Measurements from ENCODE around the gene ICAM5.

The ICAM5 gene

DNA sequence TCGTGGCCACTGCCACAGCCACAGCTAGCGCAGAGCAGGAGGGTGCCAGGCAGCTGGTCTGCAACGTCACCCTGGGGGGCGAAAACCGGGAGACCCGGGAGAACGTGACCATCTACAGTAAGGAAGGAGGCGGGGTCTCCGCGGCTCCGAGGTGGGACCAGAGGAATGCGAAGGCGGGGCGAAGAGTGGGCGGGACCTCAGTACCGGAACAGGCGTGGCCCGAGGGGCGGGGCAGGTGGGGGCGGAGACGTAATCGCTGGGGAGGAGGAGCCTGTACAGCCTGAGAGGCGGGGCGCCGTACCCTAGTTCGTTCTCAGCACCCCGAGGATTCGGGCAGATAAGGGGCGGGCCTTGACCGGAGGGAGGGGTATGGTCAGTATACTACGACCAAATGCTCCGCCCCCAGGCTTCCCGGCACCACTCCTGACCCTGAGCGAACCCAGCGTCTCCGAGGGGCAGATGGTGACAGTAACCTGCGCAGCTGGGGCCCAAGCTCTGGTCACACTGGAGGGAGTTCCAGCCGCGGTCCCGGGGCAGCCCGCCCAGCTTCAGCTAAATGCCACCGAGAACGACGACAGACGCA, 2.5 kb downstream of the ICAM5 start:
- peak; percentile 91 for DNase-seq (ENCODE audit: low spot score)

DNA sequence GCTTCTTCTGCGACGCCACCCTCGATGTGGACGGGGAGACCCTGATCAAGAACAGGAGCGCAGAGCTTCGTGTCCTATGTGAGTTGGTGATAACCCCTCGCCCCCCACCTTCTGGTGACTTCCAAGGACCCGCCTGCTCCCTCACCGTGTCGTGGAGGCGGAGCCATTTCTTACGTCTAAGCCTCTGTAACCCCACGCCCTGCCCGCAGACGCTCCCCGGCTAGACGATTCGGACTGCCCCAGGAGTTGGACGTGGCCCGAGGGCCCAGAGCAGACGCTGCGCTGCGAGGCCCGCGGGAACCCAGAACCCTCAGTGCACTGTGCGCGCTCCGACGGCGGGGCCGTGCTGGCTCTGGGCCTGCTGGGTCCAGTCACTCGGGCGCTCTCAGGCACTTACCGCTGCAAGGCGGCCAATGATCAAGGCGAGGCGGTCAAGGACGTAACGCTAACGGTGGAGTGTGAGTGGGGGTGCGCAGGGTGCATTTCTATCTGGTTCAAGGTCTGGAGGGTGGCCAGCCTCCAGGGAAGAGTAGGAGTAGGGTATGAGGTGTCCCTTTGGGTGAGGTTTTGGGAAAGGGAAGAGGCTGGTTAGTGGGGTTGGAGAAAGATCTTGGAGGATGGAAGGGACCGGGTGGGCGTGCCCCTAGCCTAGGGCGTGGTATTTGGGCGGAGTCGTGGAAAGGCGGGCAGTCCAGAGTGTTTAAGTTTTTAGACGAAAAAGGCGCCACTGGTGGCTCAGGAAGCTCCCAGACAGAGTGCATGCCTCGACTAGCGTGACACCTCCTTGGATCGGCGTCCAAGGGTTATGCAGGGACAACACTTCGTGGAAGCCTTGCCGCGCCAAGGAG, 3.3 kb downstream of the ICAM5 start:
- DNase-seq (ENCODE audit: low spot score): no peak

DNA sequence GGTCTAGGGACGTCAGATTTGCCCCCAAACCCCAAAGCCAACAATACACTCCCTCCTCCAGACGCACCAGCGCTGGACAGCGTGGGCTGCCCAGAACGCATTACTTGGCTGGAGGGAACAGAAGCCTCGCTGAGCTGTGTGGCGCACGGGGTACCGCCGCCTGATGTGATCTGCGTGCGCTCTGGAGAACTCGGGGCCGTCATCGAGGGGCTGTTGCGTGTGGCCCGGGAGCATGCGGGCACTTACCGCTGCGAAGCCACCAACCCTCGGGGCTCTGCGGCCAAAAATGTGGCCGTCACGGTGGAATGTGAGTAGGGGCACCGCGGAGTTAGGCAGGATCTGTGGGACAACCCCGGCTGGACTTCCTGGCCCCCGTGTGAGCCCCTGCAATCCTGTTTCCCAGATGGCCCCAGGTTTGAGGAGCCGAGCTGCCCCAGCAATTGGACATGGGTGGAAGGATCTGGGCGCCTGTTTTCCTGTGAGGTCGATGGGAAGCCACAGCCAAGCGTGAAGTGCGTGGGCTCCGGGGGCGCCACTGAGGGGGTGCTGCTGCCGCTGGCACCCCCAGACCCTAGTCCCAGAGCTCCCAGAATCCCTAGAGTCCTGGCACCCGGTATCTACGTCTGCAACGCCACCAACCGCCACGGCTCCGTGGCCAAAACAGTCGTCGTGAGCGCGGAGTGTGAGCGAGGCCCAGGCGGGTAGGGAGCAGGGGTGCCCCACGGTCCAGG, 4.0 kb downstream of the ICAM5 start:
- no peak for DNase-seq (ENCODE audit: low spot score)

DNA sequence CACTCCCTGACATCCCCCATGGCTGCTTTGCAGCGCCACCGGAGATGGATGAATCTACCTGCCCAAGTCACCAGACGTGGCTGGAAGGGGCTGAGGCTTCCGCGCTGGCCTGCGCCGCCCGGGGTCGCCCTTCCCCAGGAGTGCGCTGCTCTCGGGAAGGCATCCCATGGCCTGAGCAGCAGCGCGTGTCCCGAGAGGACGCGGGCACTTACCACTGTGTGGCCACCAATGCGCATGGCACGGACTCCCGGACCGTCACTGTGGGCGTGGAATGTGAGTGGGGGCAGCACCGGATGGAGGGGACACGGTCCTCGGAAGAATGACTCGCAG, 4.6 kb downstream of the ICAM5 start:
- DNase-seq (ENCODE audit: low spot score): no peak

GRCh38 chr19:10295305-10295846, 5.6 kb downstream of the ICAM5 start:
- DNase-seq (ENCODE audit: low spot score): no peak

- no peak for DNase-seq (ENCODE audit: low spot score)
These were observed 6.3 kb downstream of the ICAM5 start for GRCh38 chr19:10295847-10296591.

GRCh38 chr19:10299545-10300458, 10.1 kb downstream of the ICAM5 start:
- no peak for DNase-seq (ENCODE audit: low spot score)

DNA sequence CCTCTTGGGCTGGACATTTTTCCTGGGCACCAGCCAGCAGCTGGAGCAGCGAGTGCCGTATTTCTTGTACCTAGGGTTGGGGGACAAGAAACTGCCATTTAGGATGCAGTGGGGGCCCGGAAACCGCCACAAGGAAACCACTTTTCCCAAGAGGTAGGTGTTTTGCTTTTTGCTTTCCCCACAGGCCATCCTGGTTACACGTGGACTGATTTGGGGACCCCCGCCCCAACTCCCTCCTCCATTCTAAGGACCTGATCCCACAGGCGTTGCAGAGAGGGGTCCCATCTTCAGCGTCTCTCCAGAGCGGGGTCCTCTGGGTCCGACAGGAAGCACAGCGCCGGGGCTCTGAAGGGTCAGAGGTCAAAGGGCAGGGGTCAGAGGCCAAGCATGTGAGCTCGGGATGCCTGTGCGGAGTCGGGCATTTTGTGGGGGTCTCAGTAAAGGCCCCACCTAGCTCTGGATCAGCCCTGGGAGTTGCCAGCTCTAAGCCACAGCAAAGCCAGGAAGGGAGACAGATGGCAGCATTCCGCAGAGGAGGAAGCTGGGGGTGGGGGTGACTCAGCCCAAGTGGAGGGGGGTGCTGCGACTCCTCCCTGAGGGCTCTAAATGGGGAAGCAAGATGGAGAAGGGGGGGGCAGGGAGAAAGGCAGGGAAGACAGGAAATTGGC, 15.5 kb downstream of the ICAM5 start:
- DNase-seq (ENCODE audit: low spot score): peak; percentile 83

- no peak for DNase-seq (ENCODE audit: low spot score)
These were observed 16.6 kb downstream of the ICAM5 start for GRCh38 chr19:10306327-10306726.

DNA sequence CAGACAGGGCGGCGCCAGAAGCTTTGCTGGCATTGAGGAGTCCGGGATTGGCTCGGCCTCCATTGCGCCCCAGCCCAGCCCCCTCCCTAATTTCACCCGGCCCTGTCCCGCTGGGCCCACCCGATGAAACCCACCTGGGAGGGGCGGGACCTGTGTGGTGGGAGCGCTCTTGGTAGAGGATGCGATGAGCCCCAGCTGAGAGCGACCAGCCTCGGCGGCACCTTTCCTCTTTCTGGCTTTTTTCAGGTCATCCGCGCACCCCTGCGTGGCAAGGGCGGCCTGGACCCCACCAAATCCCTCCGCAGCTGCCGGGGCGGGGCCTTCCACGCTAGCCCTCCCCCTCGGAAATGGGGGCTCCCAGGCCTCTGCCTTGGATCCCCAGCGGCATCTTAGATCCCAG, 19.7 kb downstream of the ICAM5 start, which contains the start of gene ZGLP1:
TSS of gene ZGLP1 (minus strand) at position 393 of the 400 bp plus-strand sequence.
- DNase-seq (ENCODE audit: low spot score): no peak

GRCh38 chr19:10315335-10316214, 25.8 kb downstream of the ICAM5 start, which contains the start of gene FDX2:
Gene FDX2, minus strand, starts transcription at chr19:10316015. Its CDS starts 19 bp downstream, at chr19:10315996.
- DNase-seq (ENCODE audit: low spot score): peak; percentile 96

- DNase-seq (ENCODE audit: low spot score): no peak
These were observed 26.7 kb downstream of the ICAM5 start for GRCh38 chr19:10316229-10317044.

DNA sequence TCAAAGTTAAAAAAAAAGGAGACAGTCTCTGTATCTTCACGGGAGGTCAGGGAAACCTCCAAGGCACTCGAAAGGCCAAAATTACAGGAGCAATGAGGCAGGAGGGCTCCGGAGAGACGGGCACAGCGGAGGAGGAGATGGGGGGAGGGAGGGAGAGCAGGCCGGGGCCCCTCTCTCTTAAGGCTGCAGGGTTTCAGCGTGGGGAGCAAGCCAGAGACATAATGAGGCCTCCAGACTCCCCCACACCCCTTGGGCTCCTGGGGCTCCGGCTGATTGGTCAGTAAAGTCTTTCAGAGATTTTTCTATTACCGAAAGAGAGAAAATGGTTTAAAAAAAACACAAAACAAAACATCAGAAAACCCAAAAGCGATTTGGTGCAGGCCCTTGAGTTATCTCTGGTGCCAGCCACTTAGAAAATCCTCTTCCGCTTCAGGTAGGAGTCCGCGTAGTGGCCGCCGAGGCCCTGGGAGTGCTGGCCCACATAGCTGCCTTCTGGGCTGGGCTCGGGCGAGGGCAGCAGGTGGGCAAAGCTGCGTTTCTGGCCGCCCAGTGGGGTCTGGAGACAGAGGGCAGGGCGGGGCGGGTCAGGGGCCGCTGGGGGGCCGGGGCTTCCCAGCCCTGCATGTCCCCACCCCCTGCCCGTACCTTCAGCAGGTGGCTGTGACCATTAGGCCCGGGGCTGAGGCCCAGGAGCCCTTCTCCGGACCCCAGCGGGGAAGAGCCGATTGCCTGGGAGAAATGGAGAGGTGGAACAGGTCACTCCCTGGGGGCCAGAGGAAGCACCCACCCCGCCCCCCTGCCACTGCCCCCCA, 27.5 kb downstream of the ICAM5 start:
- no peak for DNase-seq (ENCODE audit: low spot score)

DNA sequence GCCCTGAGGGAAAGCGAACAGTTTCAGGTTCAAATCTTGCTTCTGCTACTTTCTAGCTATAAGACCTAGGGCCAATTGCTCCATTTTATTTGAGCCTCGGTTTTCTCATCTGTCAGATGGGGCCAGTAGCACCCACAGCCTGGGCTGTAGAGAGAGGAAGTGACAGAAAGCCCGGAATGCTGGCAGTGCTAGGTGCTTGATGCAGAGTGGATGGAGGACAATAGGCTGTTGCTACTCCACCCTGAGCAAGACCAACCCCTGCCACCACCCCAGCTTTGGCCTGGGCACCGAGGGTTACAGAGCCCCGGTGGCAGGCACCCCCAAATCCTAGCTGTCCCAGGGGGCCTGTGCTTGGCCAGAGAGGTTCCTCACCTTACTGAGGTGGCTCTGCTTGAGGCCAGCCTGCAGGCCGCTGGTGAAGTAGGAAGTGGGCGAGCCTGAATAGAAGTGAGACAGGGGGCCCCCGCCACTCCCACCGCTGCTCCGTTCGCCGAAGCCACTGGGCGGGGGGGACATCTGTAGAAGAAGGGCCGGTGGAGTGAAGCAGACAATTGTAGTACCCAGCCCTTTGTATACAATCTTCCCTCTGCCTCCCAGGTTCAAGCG, 28.2 kb downstream of the ICAM5 start:
- DNase-seq (ENCODE audit: low spot score): no peak

DNA sequence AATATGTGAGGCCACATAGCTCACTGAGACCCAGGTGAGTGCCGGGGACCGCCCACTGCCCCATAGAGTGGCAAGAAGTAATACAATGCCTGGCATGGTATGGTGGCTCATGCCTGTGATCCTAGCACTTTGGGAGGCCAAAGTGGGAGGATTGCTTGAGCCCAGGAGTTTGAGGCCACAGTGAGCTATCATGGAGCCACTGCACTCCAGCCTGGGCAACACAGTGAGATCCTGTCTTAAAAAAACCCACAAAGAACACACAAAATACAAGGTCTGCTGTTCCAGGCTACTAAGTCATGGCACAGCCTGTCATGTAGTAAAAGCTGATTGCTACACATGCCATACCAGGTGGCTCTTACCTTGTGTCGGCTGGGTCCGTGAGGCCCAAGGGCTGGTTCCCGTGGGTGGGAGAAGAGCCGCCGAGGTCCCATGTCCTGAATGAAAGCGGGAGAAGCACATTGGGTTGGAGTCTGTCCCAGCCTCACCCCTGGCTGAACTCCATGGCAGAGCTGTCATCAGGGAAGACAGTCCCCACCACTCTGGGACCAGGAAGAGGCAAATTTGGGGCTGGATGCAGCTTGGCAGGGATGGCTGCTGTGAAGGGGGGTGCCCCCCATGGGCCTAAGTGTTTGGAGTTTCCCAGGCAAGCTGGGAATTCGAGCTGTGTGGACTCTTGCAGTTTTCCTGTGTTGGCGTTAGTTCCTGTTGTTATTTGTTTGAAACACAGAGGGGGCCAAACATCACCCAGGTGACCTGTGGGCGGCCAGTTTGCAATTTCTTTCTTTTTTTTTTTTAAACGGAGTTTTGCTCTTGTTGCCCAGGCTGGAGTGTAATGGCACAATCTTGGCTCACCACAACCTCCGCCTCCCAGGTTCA, 29.3 kb downstream of the ICAM5 start:
- no peak for DNase-seq (ENCODE audit: low spot score)

All from GM03348 (cell line).